C1 segment of cervical spinal cord (tissue), 14 donors: ENCODE data around the gene PFN2.
A peak's percentile ranks its signal among the peaks of the same experiment; 100 is the strongest.
"Not testable (repeated sequence)": the region's sequence is repeated elsewhere in the genome, so short reads cannot be mapped to it uniquely, and the experiment has no call there.

ENCODE experiments used
- DNase-seq, 14 donors: peaks; one replicate each; lab custom pipeline; 2025; lab: John Stamatoyannopoulos, UW

The PFN2 gene, protein sequence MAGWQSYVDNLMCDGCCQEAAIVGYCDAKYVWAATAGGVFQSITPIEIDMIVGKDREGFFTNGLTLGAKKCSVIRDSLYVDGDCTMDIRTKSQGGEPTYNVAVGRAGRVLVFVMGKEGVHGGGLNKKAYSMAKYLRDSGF

DNA sequence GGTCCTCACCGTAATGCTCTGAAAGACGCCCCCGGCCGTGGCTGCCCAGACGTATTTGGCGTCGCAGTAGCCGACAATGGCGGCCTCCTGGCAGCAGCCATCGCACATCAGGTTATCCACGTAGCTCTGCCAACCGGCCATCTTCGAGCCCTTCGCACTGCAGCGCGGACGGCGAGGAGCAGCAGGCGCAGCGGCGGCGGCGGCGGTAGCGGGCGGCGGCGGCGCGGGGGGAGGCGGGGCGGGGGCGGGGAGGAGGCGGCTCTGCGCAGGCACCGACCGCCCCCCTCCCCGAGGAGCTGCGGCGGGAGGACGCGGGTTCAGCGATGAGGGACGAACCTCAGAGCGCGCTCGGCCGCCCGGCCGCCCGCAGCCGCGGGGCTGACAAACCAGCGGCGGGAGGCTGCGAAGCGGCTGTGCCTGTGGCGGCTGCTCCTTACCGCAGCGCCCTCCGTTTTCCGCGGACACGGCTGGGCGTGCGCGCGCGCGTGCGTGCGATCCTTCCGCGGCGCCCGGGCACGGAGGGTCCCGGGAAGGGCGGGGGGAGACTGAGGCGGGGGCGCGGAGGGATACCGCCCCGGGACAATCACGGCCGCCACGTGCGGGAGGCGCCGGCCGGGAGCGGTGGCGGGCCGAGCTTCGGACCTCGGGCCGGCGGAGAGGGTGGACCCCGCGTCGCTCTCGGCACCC, at the start of gene PFN2:
Gene PFN2, minus strand, starts transcription at position 180 of the 687 bp plus-strand sequence. Its CDS starts 39 bp downstream, at position 141.
- peak in 13 of 14 donors; percentile 30 to 92 (median 81) for DNase-seq

- DNase-seq: peak in 5 of 14 donors; percentile 2 to 26 (median 19)
Measured at GRCh38 chr3:150015901-150016300, 45.2 kb upstream of the PFN2 start.

DNA sequence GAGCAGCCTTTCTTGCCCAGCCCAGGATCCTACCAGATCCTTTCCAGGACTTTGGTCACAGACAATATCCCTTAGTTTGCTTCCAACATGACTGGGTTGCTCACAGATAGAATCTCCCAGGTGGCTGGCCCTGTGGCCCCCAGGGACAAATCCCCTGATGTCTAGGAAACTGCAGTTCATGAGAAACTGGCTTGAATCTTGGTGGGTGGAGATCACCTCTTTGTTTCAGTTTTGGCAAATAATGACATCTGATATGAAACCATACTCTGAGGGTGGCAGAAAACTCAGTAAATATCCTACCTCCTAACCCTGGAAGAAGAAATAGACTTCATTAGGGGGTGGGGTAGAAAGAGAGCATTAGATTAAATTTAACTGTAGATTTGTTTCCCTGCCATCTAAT, 44.1 kb upstream of the PFN2 start:
- no peak for DNase-seq

DNA sequence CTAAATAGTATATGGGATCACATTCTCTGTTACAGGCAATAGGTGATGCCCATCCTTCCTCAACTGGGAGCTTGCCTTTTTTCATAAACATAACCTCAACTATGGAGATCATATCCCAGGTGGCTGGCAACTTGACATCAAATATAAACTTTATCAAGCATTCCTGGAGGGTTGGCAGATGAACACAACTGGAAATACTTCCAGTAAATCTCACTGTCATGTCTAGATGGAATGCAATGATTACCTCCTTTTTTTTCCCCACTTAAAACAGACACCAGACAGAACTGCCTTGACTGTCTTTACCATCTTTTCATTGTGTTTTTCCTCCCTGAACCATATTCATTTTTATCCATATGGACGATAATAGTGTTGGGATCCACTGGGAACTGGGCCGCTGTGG, 43.1 kb upstream of the PFN2 start:
- no peak for DNase-seq

DNA sequence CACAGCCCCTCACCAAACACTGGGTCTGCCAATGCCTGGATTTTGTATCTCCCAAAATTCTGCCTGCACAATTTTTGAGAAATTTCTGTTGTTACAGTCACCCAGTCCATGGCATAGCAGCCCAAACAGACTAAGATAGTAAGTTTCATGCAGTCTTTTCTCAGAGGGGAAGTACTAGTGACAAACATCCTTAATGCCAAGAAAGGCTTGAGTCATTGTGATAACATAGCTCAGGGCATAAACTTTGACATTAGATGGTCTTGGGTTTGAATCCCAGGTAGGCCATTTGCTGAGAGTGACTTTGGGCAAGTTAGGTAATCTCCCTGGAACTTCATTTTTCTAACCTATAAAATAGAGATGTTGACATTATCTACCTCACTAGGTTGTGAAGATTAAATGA, 36.1 kb upstream of the PFN2 start:
- DNase-seq: no peak

- no peak for DNase-seq
Measured at GRCh38 chr3:150005243-150006112, 34.8 kb upstream of the PFN2 start.

GRCh38 chr3:150000641-150001040, 29.9 kb upstream of the PFN2 start:
- no peak for DNase-seq

DNA sequence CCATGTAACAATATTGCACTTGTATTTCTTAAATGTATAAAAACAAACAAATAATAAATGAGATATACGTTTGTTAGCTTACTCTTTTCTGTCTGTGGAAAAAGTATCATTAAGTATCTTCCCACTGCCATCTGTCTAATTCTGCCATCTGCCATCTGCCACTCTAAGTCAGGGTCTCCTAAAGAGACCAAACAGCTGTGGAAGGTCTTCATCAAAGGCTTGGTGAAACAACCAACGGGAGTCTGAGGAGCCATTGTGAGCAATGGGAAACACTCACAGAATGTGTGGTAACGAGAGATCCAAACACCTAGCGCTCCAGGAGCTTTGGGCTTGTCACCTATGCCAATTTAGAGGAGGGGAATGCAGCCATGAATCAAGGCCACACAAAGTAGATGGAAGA, 28.7 kb upstream of the PFN2 start:
- no peak for DNase-seq

DNA sequence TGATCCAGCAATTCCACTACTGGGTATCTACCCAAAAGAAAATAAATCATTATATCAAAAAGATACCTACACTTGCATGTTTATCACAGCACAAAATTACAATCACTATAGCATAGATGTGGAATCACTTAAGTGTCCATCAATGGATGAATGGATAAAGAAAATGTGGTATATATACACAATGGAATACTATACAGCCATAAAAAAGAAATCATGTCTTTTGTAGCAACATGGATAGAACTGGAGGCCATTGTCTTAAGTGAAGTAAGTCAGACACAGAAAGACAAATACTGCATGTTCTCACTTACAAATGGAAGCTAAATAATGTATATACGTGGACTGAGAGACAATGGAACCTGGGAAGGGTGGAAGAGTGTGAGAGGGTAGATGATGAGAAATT, 28.3 kb upstream of the PFN2 start:
- DNase-seq: no peak

- DNase-seq: no peak
Measured at GRCh38 chr3:149992416-149993058, 21.8 kb upstream of the PFN2 start.

DNA sequence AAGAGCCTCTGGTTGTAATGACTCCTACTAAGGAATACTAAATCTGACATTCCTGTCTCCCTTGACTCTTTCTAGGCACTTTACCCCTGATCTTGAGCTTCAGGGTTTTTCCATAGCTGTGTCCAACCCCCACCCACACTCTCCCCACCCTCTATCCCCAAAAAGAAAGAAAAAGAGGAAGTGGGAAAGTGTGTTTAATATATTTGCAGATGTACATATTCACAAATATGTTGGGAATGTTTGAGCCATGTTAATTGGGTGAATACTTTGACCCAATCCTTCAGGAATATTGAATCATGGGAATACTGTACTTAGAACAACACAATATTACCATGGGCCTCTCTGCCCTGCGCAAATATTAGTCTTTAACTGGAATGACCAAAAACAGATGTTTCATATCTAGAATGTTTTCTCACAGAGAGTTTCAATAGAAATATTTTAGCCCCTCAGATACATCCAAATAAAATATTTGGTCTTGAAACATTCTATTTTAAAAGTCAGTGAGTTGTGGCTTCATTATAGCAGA, 19.8 kb upstream of the PFN2 start:
- DNase-seq: no peak

GRCh38 chr3:149989307-149989706, 18.6 kb upstream of the PFN2 start:
- no peak for DNase-seq

GRCh38 chr3:149983628-149984027, 12.9 kb upstream of the PFN2 start:
- no peak for DNase-seq

DNA sequence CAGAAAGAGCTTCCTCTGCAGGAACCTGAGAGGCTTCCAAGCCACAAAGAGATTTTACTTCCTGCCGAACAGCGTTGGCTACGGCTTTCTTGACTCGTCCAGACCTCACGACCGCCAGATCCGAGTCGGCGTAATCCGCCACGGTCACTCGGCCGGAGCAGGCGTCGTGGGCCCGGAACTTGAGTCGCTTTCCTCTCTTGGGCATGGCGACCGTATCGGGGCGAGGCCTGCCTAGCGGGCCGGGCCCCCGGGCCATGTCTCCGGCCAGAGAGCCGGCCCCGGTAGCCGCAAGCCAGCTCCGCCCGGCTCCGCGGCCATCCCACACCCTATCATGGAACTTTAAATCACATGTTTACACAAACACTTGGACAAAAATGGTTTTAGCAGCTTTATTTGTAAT, 12.4 kb upstream of the PFN2 start:
- not testable (repeated sequence) for DNase-seq

DNA sequence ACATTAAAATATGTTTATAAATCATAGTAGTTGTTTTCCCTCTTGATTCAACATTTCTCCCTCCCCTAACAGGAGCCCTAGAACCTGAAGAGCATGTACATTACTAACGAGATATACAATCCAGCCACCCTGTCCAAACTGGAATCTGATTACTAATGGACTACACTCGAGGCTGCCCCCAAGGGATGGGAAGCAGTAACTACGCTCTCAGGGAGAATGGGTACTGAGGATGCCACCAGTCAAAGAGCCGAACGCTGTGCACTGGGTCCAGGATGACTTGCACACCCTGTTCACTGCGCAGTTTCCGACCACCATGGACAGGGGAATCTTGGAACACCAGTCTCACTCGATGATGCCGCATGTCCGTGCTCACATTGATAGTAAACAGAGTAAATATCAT, 11.3 kb upstream of the PFN2 start:
- not testable (repeated sequence) for DNase-seq

DNA sequence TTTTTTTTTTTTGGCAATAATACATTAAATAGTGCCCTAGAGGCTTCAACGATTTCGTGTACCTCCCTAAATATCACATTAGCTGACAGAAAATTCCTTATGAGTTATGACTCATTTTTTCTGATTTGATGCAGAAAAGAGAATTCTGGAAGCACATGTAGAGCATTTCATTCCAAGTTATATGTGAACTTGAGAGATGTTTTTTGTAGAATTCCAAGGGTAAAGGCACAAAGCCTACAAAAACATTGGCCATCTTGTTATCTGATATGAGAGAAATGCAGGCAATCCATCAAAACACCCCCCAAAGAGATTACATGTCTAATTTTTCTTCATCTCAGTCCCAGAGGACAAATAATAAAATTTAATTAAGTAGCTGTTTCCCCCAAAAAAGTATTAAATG, 6.7 kb upstream of the PFN2 start:
- no peak for DNase-seq

GRCh38 chr3:149975919-149976318, 5.2 kb upstream of the PFN2 start:
- DNase-seq: no peak

DNA sequence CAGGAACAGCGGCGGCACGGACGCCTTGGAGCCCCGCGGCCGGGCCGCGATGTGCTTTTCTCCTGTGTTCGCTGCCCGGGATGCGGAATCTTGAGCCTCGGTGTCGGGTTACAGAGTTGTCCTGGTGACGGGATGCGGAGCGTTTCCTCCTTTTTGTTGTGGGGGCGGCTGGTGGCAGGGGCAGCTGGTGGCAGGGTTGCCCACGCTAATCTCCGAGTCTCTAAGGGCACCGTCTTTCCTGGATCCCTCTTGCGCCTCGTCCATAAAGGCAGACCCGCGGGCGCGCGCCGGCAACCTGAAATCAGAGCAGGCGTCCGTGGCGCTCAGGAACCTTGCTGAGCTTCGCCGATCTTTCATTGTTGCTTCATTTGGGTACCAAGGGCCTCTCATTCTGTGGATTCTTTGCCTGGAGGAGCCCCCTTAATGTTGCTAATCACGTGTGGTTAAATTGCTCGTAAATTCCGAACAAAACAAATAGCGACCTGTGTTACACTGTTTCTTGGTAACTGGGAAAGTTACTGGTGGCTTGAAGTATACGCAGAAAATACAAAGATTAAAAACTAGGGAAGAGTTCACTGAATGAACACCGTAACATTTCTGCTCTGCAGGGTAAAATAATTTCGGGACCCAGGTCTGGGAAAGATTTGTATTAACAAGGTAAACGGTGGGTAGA, 844 bp upstream of the PFN2 start:
- peak in 9 of 14 donors; percentile 62 to 81 (median 76) for DNase-seq

- peak in 13 of 14 donors; percentile 18 to 84 (median 64) for DNase-seq
Measured at GRCh38 chr3:149969940-149970715, 567 bp downstream of the PFN2 start.
